HUES48 (cell line): ENCODE measurements around the gene NTHL1.

Source experiments
- H3K27ac ChIP-seq: one replicate; pipeline ENCODE4 v1.7.0; 2013; ENCODE audit warnings: low read depth, low read length, inconsistent platforms
- H3K27me3 ChIP-seq: 2 replicates; pipeline ENCODE4 v1.6.1; 2013; ENCODE audit warnings: mild to moderate bottlenecking, low read length; ENCODE audit not compliant: control insufficient read depth, insufficient read depth
- H3K36me3 ChIP-seq: 2 replicates; pipeline ENCODE4 v1.6.1; 2013; ENCODE audit warnings: low read length; ENCODE audit not compliant: control insufficient read depth, insufficient read depth
- H3K4me1 ChIP-seq: 2 replicates; pipeline ENCODE4 v1.6.1; 2013; ENCODE audit warnings: mild to moderate bottlenecking, low read length; ENCODE audit not compliant: control insufficient read depth, insufficient read depth
- H3K4me3 ChIP-seq: 2 replicates; pipeline ENCODE4 v1.5.1; 2013; ENCODE audit warnings: mild to moderate bottlenecking, low read depth, low read length
- H3K9ac ChIP-seq: 2 replicates; pipeline ENCODE4 v1.6.1; 2013; ENCODE audit warnings: mild to moderate bottlenecking, low read depth, low read length, moderate library complexity
- H3K9me3 ChIP-seq: 2 replicates; pipeline ENCODE4 v1.6.1; 2013; ENCODE audit warnings: low read length; ENCODE audit not compliant: control insufficient read depth, insufficient read depth

Gene NTHL1

DNA sequence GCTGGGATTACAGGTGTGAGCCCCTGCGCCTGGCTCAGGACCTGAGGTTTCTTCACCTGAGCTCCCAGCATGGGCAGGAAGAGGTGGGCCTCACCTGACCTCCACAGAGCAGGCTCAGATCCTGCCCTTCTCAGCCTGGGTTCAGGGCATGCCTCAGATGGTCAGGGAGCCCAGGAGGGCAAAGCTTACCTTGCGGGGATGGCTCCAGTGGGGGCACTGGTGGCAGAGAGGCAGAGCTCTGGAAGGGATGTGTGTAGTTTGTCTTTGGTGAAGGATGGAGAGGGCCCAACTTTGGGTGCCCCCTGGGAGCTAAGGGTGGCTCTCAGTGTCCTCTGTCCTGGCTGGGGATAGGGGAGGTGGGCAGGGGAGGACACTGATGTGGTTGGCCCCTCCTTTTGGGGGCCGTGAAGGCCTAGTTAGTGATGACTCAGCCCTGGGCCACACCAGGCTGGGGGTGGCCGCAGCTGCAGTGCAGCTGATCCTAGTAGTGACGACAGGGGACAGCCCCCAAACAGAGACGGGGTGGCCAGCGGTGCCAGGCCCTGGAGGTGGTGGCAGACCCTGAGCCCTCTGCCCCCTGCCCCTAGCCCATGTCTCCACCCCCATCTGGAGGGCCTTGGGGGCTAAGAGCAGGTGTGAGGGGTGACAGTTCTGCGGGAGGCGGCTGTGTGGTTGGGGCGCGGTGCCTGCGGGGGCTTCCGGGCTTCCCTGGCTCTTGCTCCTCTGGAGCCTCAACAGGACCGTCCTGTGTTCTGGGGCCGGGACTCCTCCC is 15.2 kb downstream of the NTHL1 start:
- Histone ChIP-seq H3K9ac (no peak overlapping the region), H3K27ac (no peak overlapping the region), H3K36me3 (no peaks in the 10 kb centered on the region), H3K9me3 (no peaks in the 10 kb centered on the region), H3K4me1 (no peaks in the 10 kb centered on the region), H3K27me3 (peaks cover 9% of the 10 kb centered on the region), H3K4me3 (no peak overlapping the region)

DNA sequence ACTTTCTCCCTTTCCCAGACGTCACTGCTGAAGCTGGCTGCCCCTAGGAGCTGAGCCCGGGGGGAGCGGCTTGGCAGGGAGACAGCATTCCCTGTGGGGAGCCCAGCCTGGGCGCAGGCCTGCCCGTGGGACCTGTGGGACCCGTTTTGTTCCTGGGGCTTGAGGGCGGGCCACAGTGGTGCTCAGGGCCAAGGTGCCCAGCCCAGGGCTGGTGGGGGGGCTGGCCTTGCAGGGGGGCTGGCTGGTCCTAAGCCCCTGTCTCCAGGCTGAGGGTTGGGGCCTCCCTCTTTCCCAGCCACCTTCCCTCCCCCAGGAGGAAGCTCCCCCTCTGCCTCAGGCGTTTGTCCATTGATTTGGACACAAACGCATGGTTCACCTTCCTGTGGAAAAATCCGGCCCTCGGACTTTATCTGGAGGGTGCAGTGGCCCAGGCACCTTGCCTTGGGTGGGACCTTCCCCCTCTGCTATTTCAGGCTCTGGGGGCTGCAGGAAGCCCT is 16.5 kb downstream of the NTHL1 start:
- H3K9ac ChIP-seq, result no peak overlapping the region
- H3K27me3 ChIP-seq, result peaks cover 19% of the 10 kb centered on the region
- no peaks in the 10 kb centered on the region for H3K9me3 ChIP-seq
- H3K36me3 ChIP-seq, result no peaks in the 10 kb centered on the region
- no peaks in the 10 kb centered on the region for H3K4me1 ChIP-seq
- H3K27ac ChIP-seq, result no peak overlapping the region
- no peak overlapping the region for H3K4me3 ChIP-seq

GRCh38 chr16:2030036-2030435 is 17.6 kb downstream of the NTHL1 start:
- Histone ChIP-seq H3K27me3 (peaks cover 27% of the 10 kb centered on the region), H3K4me1 (no peaks in the 10 kb centered on the region), H3K36me3 (no peaks in the 10 kb centered on the region), H3K9me3 (no peaks in the 10 kb centered on the region), H3K9ac (no peak overlapping the region), H3K4me3 (no peak overlapping the region), H3K27ac (no peak overlapping the region)

DNA sequence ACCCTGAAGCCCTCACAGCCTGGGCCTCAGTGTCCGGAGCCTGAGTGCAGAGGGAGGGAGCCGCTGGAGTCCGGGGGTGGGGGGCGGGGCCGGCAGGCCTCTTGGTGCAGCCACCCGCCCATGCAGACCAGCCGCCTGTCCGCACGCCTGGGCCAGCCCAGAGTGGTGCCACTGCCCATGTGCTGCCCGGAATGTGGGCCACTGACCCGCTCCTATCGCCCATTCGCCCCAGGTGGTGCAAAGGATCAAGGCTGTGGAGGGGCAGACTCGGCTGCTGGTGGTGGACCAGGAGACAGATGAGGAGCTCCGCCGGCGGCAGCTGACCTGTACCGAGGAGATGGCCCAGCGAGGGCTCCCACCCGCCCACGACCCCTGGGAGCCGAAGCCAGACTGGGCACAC is 18.3 kb downstream of the NTHL1 start:
- H3K4me1 ChIP-seq, result no peaks in the 10 kb centered on the region
- no peak overlapping the region for H3K27ac ChIP-seq
- H3K27me3 ChIP-seq, result peaks cover 27% of the 10 kb centered on the region
- H3K9ac ChIP-seq, result no peak overlapping the region
- no peaks in the 10 kb centered on the region for H3K36me3 ChIP-seq
- no peaks in the 10 kb centered on the region for H3K9me3 ChIP-seq
- H3K4me3 ChIP-seq, result no peak overlapping the region

- Histone ChIP-seq H3K27ac (no peak overlapping the region), H3K36me3 (no peaks in the 10 kb centered on the region), H3K4me3 (no peak overlapping the region), H3K27me3 (peaks cover 32% of the 10 kb centered on the region), H3K9ac (no peak overlapping the region), H3K4me1 (no peaks in the 10 kb centered on the region), H3K9me3 (no peaks in the 10 kb centered on the region)
These were observed 18.9 kb downstream of the NTHL1 start for GRCh38 chr16:2028620-2029220.

GRCh38 chr16:2028146-2028545 is 19.5 kb downstream of the NTHL1 start:
- H3K4me3 ChIP-seq, result no peak overlapping the region
- no peak overlapping the region for H3K9ac ChIP-seq
- peaks cover 32% of the 10 kb centered on the region for H3K27me3 ChIP-seq
- H3K4me1 ChIP-seq, result no peaks in the 10 kb centered on the region
- H3K36me3 ChIP-seq, result no peaks in the 10 kb centered on the region
- H3K9me3 ChIP-seq, result no peaks in the 10 kb centered on the region
- H3K27ac ChIP-seq, result no peak overlapping the region

GRCh38 chr16:2027024-2028010 is 20.3 kb downstream of the NTHL1 start:
- Histone ChIP-seq H3K4me3 (peak overlapping the region; percentile 49), H3K9ac (no peak overlapping the region), H3K27ac (no peak overlapping the region), H3K4me1 (no peaks in the 10 kb centered on the region), H3K27me3 (peaks cover 32% of the 10 kb centered on the region), H3K9me3 (no peaks in the 10 kb centered on the region), H3K36me3 (no peaks in the 10 kb centered on the region)

- Histone ChIP-seq H3K27me3 (peaks cover 34% of the 10 kb centered on the region), H3K4me1 (no peaks in the 10 kb centered on the region), H3K4me3 (peak within 1 kb of the TSS; percentile 49), H3K9ac (no peak within 1 kb of the TSS), H3K36me3 (no peaks in the 10 kb centered on the region), H3K9me3 (no peaks in the 10 kb centered on the region), H3K27ac (no peak within 1 kb of the TSS)
These were observed 21.1 kb downstream of the NTHL1 start, which contains the start of gene NHERF2 for GRCh38 chr16:2026461-2027023. NHERF2 (plus strand) TSS chr16:2026902; CDS start chr16:2027006, 104 bp downstream.

DNA sequence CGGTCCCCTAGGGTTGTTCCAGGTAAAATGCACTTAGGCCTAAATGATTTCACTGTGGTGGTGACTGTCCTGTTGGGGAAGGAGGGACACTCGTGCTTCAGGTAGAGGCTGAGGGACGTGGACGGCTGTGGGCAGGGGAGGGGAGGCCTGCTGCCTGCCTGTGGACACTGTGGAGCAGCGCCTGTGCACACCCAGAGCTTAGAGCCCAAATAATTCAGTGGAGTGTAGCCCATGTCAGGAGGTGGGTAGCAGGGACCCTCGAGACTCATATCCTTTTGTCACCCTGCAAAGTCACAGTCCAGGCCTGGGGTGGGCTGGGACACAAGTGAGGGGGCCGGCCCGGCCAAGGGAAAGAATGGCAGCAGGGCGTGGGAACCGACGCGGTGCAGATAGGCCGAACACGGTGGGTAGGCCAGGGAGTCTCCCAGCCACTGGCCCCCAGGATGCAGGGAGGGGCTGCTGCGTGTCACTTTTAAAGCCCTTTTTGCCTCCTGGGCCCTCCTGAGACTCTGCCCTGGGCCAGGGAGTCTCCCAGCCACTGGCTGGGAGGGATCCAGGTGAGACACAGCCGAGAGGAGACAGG is 21.7 kb downstream of the NTHL1 start:
- H3K27ac ChIP-seq, result no peak overlapping the region
- H3K27me3 ChIP-seq, result peaks cover 40% of the 10 kb centered on the region
- no peak overlapping the region for H3K9ac ChIP-seq
- no peaks in the 10 kb centered on the region for H3K9me3 ChIP-seq
- no peaks in the 10 kb centered on the region for H3K4me1 ChIP-seq
- H3K36me3 ChIP-seq, result no peaks in the 10 kb centered on the region
- H3K4me3 ChIP-seq, result no peak overlapping the region; the same call in 1 of the 2 replicates

DNA sequence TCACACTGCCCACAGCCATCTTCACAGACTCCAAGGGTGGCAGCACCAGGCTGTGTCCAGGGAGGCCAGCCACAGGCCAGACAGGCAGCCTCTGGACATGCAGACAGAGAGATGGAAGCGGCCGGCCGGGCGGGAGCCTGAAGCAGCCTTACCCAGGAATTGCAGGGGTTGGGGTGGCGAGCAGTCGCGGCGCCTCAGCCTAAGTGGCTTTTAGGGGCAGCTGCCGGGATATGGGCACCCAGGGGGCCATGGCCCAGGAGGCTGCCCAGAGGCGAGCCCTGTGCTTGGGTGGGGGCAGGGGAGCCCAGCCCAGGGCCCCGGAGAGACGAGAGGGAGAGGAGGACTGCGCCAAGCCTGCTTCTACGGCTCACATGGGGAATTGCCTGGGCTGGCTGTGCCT is 22.4 kb downstream of the NTHL1 start:
- H3K4me3 ChIP-seq, result no peak overlapping the region
- H3K9me3 ChIP-seq, result no peaks in the 10 kb centered on the region
- H3K4me1 ChIP-seq, result no peaks in the 10 kb centered on the region
- H3K36me3 ChIP-seq, result no peaks in the 10 kb centered on the region
- no peak overlapping the region for H3K27ac ChIP-seq
- no peak overlapping the region for H3K9ac ChIP-seq
- peaks cover 47% of the 10 kb centered on the region for H3K27me3 ChIP-seq
